Measurements from ENCODE around the gene ZNF181.

- TF ChIP-seq POU6F1 (CRISPR knock-in tag; IDR thresholded peaks at IDR 0.05; ENCODE audit: borderline replicate concordance, low read depth) (no peak), TCF4 (CRISPR knock-in tag; IDR thresholded peaks at IDR 0.05; ENCODE audit: borderline replicate concordance) (no peak), PPARA (CRISPR knock-in tag; IDR thresholded peaks at IDR 0.05; ENCODE audit: borderline replicate concordance) (no peak), ESRRG (CRISPR knock-in tag; IDR thresholded peaks at IDR 0.05) (no peak), RARB (CRISPR knock-in tag; IDR thresholded peaks at IDR 0.05) (no peak), PATZ1 (CRISPR knock-in tag; IDR thresholded peaks at IDR 0.05; ENCODE audit: borderline replicate concordance) (no peak), ZFP30 (CRISPR knock-in tag; IDR thresholded peaks at IDR 0.05) (no peak), ISL1 (CRISPR knock-in tag; IDR thresholded peaks at IDR 0.05) (no peak), ZFP3 (CRISPR knock-in tag; IDR thresholded peaks at IDR 0.05) (no peak), CREB5 (CRISPR knock-in tag; IDR thresholded peaks at IDR 0.05; ENCODE audit: low read depth) (no peak), CSDC2 (CRISPR knock-in tag; IDR thresholded peaks at IDR 0.05) (no peak), CSRNP3 (CRISPR knock-in tag; IDR thresholded peaks at IDR 0.05) (no peak), ZNF8 (CRISPR knock-in tag; IDR thresholded peaks at IDR 0.05) (no peak), OSR1 (CRISPR knock-in tag; IDR thresholded peaks at IDR 0.05) (no peak)
Observed at GRCh38 chr19:34713262-34713637, 20.8 kb upstream of the ZNF181 start.
